CD4-positive, alpha-beta memory T cell (primary cell): Measurements from ENCODE around the gene ABHD8. TPM values are rescaled to one million over a fixed set of nuclear protein-coding genes. Genes with fewer than 3 reads are reported as not detected.

Source experiments
- CTCF ChIA-PET: fragments of 350-600 bp; sonication (Branson Sonifier 250); formaldehyde crosslinking; loops from one replicate; lab custom pipeline; 2021; ENCODE audit warnings: inconsistent platforms; ENCODE audit not compliant: partially characterized antibody; lab: Charles Lee
- POLR2A ChIA-PET: fragments of 350-600 bp; sonication (Branson Sonifier 250); formaldehyde crosslinking; loops from one replicate; lab custom pipeline; 2021; ENCODE audit not compliant: partially characterized antibody; lab: Charles Lee
- DNase-seq, 5 donors: peaks; one replicate each; pipeline versions ENCODE4 v3.0.0 to v3.0.0-alpha.2; 2020 to 2022; ENCODE audit warnings: mixed read lengths in 1 of 5
- H3K27ac ChIP-seq: one replicate; pipeline ENCODE4 v1.7.0; 2013; ENCODE audit warnings: low read depth, low read length
- H3K27me3 ChIP-seq: 2 replicates; pipeline ENCODE4 v1.7.0; 2013; ENCODE audit warnings: mild to moderate bottlenecking, low read length, moderate library complexity; ENCODE audit not compliant: insufficient read depth
- H3K36me3 ChIP-seq: 2 replicates; pipeline ENCODE4 v1.7.0; 2013; ENCODE audit warnings: mild to moderate bottlenecking, low read length, moderate library complexity; ENCODE audit not compliant: insufficient read depth
- H3K4me1 ChIP-seq: 2 replicates; pipeline ENCODE4 v1.7.0; 2013; ENCODE audit warnings: mild to moderate bottlenecking, low read length, moderate library complexity; ENCODE audit not compliant: insufficient read depth
- H3K4me3 ChIP-seq, 2 donors: one replicate each; pipeline ENCODE4 v1.7.0; 2013; ENCODE audit warnings: low read length in 2 of 2, mild to moderate bottlenecking in 1 of 2
- H3K9me3 ChIP-seq, 2 donors: one replicate each; pipeline ENCODE4 v1.7.0; 2013; ENCODE audit warnings: low read length in 2 of 2, control low read depth in 1 of 2; ENCODE audit not compliant: control insufficient read depth in 1 of 2
- H3K27ac Mint-ChIP-seq, 7 donors: one replicate each; pipeline ENCODE4 v1.8.0; 2020 to 2021; ENCODE audit warnings: mixed read lengths in 7 of 7, mild to moderate bottlenecking in 6 of 7, inconsistent platforms in 3 of 7, moderate library complexity in 3 of 7
- H3K27me3 Mint-ChIP-seq, 2 donors: one replicate each; pipeline ENCODE4 v1.8.0; 2020 to 2021; ENCODE audit warnings: mixed read lengths in 2 of 2
- H3K36me3 Mint-ChIP-seq, 2 donors: one replicate each; pipeline ENCODE4 v1.8.0; 2020 to 2021; ENCODE audit warnings: mixed read lengths in 2 of 2, inconsistent platforms in 1 of 2, mild to moderate bottlenecking in 1 of 2
- H3K4me1 Mint-ChIP-seq, 4 donors: one replicate each; pipeline ENCODE4 v1.8.0; 2020 to 2021; ENCODE audit warnings: mixed read lengths in 4 of 4, mild to moderate bottlenecking in 1 of 4
- H3K4me3 Mint-ChIP-seq, 8 donors: one replicate each; pipeline ENCODE4 v1.8.0; 2020 to 2021; ENCODE audit warnings: mixed read lengths in 8 of 8, mild to moderate bottlenecking in 7 of 8, moderate library complexity in 6 of 8, inconsistent platforms in 3 of 8
- H3K9me3 Mint-ChIP-seq, 8 donors: one replicate each; pipeline ENCODE4 v1.8.0; 2020 to 2021; ENCODE audit warnings: mixed read lengths in 8 of 8, mild to moderate bottlenecking in 5 of 8, inconsistent platforms in 3 of 8, moderate library complexity in 1 of 8
- intact Hi-C: fragments of 100-400 bp; cut with micrococcal nuclease; formaldehyde crosslinking; loops from one replicate; pipeline ENCODE4 v1.15.1; 2023
- polyA plus RNA-seq, 2 donors: library from polyadenylated mRNA; unstranded; fragments of 300-500 nt; fragmentation: Illumina TruSeq; gene quantifications; one replicate each; pipeline ENCODE4 v1.2.3, GENCODE V29; 2021
- total RNA-seq, 2 experiments: library from RNA; stranded (reverse); gene quantifications; one replicate each; pipeline ENCODE4 v1.2.3, GENCODE V29; 2021

ABHD8 gene
- total and polyA plus RNA-seq, 4 experiments from 2014 or later = 6.0 to 10.1 (median 8.6) TPM

DNA sequence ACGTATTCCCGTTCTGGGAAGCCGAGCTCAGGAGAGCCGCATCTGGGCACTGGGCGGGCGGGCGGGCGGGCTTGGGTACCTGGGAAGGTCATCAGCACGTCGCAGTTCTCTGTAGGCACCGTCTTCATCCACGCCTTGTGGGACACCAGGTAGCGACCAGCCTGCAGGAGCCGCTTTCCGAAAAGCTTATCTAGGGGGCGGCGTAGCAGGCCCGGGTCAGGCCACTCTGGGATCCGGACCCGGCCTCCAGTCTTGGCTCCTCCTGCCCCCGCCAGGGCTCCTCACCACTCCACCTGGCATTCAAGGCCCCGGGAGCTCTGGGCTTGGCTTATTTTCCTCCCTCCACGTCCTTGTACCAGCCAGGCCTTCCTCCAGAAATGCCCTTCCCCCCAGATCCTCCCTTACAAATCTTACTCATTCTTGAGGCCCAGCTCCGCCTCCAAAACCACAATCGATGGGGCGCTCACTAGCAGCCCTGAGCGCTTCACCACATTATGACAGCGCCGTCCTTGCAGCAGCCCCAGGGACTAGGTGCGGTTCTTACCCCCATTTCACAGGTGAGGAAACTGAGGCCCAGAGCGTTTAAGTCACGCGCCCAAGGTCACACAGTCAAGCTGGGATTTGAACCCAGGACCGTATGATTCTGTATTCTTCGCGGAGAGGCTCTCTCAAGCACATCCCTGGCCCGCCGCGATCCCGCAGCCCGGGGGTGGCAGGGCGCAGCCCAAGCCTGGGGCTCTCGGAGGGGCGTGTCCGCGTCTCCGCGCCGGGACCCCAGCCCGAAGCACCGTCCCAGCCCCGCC is 30.6 kb upstream of the ABHD8 start:
- Mint-ChIP-seq H3K27me3 (no peaks in the 10 kb centered on the region), H3K4me3 (peak overlapping the region; percentile 84 to 94 (median 90)), H3K4me1 (peaks cover 18 to 63% (median 41%) of the 10 kb centered on the region in 4 donors), H3K36me3 (peaks cover 0 to 14% of the 10 kb centered on the region in 2 donors), H3K9me3 (peaks cover 0 to 1% (median 0%) of the 10 kb centered on the region in 8 donors), H3K27ac (peak overlapping the region; percentile 83 to 97 (median 88))
- Histone ChIP-seq H3K36me3 (no peaks in the 10 kb centered on the region), H3K4me1 (peaks cover 53% of the 10 kb centered on the region), H3K4me3 (peak overlapping the region; percentile 42 to 76), H3K27me3 (no peaks in the 10 kb centered on the region), H3K27ac (peak overlapping the region; percentile 71), H3K9me3 (no peaks in the 10 kb centered on the region)
- peak; percentile 58 to 90 (median 69) for DNase-seq
- intact Hi-C loops = loop anchor here (1.0 to 2.0 kb wide), 2 partner anchors 41 to 57 kb away; no protein-coding TSS in a partner anchor
- CTCF ChIA-PET = interaction anchor here (0.5 to 3.2 kb wide), 7 partner anchors 13 to 41 kb away, joined by 3 to 11 read pairs (median 8); partner anchors contain the start of genes DDA1 and MRPL34
- POLR2A ChIA-PET = interaction anchor here (1.0 to 5.7 kb wide), 12 partner anchors 9 to 107 kb away, joined by 3 to 64 read pairs (median 7); partner anchors contain the start of genes ABHD8, BABAM1, DDA1 and MRPL34

DNA sequence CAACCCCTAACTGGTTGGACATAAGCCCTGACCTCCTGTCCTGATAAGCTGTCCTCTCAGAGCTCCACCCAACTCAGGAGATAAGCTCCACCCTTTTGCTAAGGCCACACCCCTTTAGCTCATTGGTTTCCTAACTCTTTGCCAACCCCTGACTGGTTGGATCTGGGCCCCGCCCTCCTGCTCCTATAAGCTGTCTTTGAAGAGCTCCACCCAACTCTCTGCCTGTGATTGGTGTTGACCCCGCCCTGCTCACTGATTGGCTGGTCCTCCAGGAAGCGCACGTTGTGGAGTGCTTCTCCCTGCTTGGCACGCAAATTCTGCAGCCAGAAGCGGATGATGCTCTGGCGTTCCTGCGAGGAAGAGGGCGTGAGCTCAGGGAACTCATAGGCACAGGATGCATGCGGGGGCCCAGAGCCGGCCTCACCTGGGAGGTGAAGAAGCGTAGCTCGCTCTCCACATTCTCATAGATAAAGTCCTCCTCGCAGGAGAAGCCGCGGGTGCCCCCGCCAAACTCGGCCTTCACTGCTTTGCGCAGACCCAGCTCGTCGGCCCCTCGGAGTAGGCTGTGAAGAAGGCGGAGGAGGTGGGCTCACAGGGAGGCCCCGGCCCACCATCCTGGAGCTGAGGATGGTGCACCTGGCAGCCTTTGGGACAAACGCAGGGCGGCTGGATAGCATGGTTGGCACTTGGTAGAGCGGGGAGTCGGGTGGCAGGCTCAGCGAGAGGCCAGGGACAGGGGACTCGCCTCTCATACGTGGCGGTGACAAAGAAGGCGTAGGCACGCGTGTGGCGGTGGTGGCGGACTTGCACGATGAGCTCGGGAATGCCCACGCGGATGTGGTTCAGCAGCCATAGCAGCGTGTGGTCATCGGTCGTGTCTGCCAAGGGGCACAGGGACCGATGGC is 29.7 kb upstream of the ABHD8 start:
- H3K9me3 Mint-ChIP-seq = peaks cover 0 to 1% (median 0%) of the 10 kb centered on the region in 8 donors
- H3K9me3 ChIP-seq = no peaks in the 10 kb centered on the region
- H3K4me1 Mint-ChIP-seq = peaks cover 16 to 60% (median 36%) of the 10 kb centered on the region in 4 donors
- H3K27ac Mint-ChIP-seq = peak overlapping the region in 2 of 7 donors; percentile 42 to 74
- no peaks in the 10 kb centered on the region for H3K27me3 Mint-ChIP-seq
- intact Hi-C loops = no loop called here
- DNase-seq = peak in 2 of 5 donors; percentile 31 to 65
- POLR2A ChIA-PET = interaction anchor here (1.0 to 5.7 kb wide), 9 partner anchors 8 to 106 kb away, joined by 3 to 64 read pairs (median 8); partner anchors contain the start of genes ABHD8, BABAM1, DDA1 and MRPL34
- peak overlapping the region in 6 of 8 donors; percentile 4 to 54 (median 40) for H3K4me3 Mint-ChIP-seq
- no peaks in the 10 kb centered on the region for H3K27me3 ChIP-seq
- H3K4me1 ChIP-seq = peaks cover 44% of the 10 kb centered on the region
- CTCF ChIA-PET = interaction anchor here (0.5 to 3.2 kb wide), 6 partner anchors 12 to 54 kb away, joined by 3 to 10 read pairs (median 5); partner anchors contain the start of gene DDA1
- no peak overlapping the region for H3K27ac ChIP-seq
- no peak overlapping the region for H3K4me3 ChIP-seq
- H3K36me3 ChIP-seq = no peaks in the 10 kb centered on the region
- peaks cover 0 to 14% of the 10 kb centered on the region in 2 donors for H3K36me3 Mint-ChIP-seq

DNA sequence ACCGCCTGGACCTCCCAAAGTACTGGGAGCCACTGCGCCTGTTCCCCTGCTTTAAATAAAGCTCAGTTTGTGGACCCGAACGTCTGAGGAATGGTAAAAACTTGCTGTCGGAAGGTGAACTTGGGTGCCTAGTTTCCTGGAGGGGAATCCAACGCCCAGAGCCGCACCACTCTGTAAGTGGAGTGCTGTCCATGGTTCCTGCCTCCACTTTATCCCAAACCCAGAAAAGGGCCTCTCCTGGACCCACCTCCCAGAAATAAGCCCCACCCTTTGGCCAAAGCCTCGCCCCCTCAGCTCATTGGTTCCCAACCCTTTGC is 29.1 kb upstream of the ABHD8 start:
- POLR2A ChIA-PET = interaction anchor here (1.8 to 5.7 kb wide), 5 partner anchors 8 to 28 kb away, joined by 4 to 64 read pairs (median 8); partner anchors contain the start of genes ABHD8, DDA1 and MRPL34
- H3K36me3 ChIP-seq = no peaks in the 10 kb centered on the region
- H3K27ac ChIP-seq = no peak overlapping the region
- Mint-ChIP-seq H3K27me3 (no peaks in the 10 kb centered on the region), H3K4me3 (no peak overlapping the region), H3K4me1 (peaks cover 14 to 54% (median 34%) of the 10 kb centered on the region in 4 donors), H3K9me3 (peaks cover 0 to 1% (median 0%) of the 10 kb centered on the region in 8 donors), H3K36me3 (peaks cover 0 to 9% of the 10 kb centered on the region in 2 donors), H3K27ac (no peak overlapping the region)
- intact Hi-C loops = no loop called here
- DNase-seq = no peak
- H3K27me3 ChIP-seq = no peaks in the 10 kb centered on the region
- CTCF ChIA-PET = interaction anchor here (1.2 to 2.0 kb wide), 4 partner anchors 13 to 54 kb away, joined by 4 to 10 read pairs (median 5); no protein-coding TSS in a partner anchor
- H3K4me3 ChIP-seq = no peak overlapping the region
- no peaks in the 10 kb centered on the region for H3K9me3 ChIP-seq
- peaks cover 41% of the 10 kb centered on the region for H3K4me1 ChIP-seq

DNA sequence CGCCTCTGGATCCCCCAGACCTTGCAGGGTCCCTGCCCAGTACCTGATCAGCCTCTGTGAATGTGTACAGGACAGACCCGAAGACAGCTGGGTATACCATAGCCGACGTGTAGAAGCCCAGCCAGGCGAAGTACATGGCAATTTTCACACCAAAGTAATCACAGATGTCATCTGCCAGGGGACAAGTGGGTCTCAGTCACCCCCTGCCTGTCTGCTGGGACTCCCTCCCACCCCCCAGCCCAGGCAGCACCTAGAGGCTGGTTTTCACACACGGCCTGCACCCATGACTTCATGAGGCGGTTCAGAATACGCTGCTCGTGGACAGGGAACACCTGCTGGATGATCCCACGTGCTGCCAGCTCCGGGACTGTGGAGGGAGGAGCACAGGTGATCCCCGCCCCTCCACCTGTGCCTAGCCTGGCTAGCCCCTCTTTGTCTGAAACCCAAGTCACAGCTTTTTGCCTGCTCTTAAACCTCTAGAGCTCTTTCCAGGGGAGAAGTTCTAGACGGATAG is 27.9 kb upstream of the ABHD8 start:
- intact Hi-C loops = no loop called here
- H3K36me3 Mint-ChIP-seq = peaks cover 0 to 6% of the 10 kb centered on the region in 2 donors
- Histone ChIP-seq H3K4me3 (no peak overlapping the region), H3K9me3 (no peaks in the 10 kb centered on the region), H3K27ac (no peak overlapping the region), H3K4me1 (peaks cover 36% of the 10 kb centered on the region), H3K27me3 (no peaks in the 10 kb centered on the region), H3K36me3 (no peaks in the 10 kb centered on the region)
- peak overlapping the region in 2 of 7 donors; percentile 41 to 59 for H3K27ac Mint-ChIP-seq
- H3K4me3 Mint-ChIP-seq = peak overlapping the region in 1 of 8 donors; percentile 67
- H3K4me1 Mint-ChIP-seq = peaks cover 11 to 42% (median 26%) of the 10 kb centered on the region in 4 donors
- ChIA-PET CTCF (interaction anchor here (1.1 kb wide), 1 partner anchor 14 kb away, joined by 5 read pairs; no protein-coding TSS in a partner anchor), POLR2A (no interaction called here)
- DNase-seq = no peak
- H3K9me3 Mint-ChIP-seq = peaks cover 0 to 1% (median 0%) of the 10 kb centered on the region in 8 donors
- H3K27me3 Mint-ChIP-seq = no peaks in the 10 kb centered on the region

DNA sequence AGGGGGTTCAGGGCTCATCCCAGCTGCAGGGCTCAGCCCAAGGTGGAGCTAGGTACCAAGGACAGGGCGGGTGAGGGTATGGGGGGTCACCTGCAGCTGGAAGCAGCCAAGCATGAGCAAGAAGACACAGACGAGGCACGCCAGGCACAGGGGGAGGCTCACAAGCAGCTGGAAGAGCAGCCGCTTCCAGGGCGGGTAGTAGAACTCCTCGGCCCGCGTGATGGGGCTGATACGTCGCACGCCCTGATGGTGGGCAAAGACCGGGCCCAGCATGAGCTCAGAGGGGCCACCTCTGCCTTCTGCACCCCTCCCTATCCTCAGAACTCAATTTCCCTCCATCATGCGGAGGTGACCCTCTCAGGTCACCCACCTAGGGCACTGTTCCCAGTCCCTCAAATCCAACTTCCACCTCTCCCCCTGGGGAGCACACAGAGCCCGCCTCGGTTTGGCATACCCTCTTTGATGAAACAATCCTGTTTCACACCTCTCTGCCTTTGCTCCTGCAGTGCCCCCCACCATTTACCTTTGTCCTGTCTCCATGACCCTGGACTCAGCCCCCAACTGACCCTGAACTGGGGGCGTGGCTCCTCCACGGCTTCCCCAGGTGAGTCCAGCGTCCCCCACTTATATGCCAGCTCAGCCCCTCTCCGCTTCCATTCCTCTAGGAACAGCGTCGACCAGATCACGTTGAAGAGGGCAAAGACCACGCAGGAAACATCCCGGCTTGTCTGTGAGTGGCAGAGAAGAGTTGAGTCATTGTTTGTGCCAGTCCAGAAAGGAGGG is 27.2 kb upstream of the ABHD8 start:
- Histone ChIP-seq H3K27ac (no peak overlapping the region), H3K27me3 (no peaks in the 10 kb centered on the region), H3K9me3 (no peaks in the 10 kb centered on the region), H3K4me1 (peaks cover 33% of the 10 kb centered on the region), H3K36me3 (no peaks in the 10 kb centered on the region), H3K4me3 (no peak overlapping the region)
- peaks cover 11 to 41% (median 25%) of the 10 kb centered on the region in 4 donors for H3K4me1 Mint-ChIP-seq
- ChIA-PET POLR2A (interaction anchor here (1.1 kb wide), 1 partner anchor 21 kb away, joined by 4 read pairs; the partner anchor contains the start of gene DDA1), CTCF (interaction anchor here (1.1 kb wide), 1 partner anchor 15 kb away, joined by 5 read pairs; no protein-coding TSS in a partner anchor)
- H3K27ac Mint-ChIP-seq = peak overlapping the region in 3 of 7 donors; percentile 32 to 59 (median 59)
- H3K27me3 Mint-ChIP-seq = no peaks in the 10 kb centered on the region
- DNase-seq = no peak
- H3K36me3 Mint-ChIP-seq = peaks cover 0 to 6% of the 10 kb centered on the region in 2 donors
- H3K4me3 Mint-ChIP-seq = peak overlapping the region in 7 of 8 donors; percentile 12 to 73 (median 43)
- peaks cover 0 to 1% (median 0%) of the 10 kb centered on the region in 8 donors for H3K9me3 Mint-ChIP-seq
- intact Hi-C loops = no loop called here
